GM12878 (cell line): ENCODE results near the gene FBN3. TPM values are rescaled to one million over a fixed set of nuclear protein-coding genes. Genes with fewer than 3 reads are reported as not detected.

Experiments used
- ATAC-seq: fragments of 200-7000 bp; cut with Tn5 transposase; 3 replicates; pipeline ENCODE4 v1.9.1; 2020; ENCODE audit warnings: mild to moderate bottlenecking, moderate library complexity
- BruUV-seq: library from RNA; stranded (reverse); fragments of 400-500 nt; replicated peaks from 2 replicates; lab custom pipeline; 2021; lab: Mats Ljungman, UMichigan
- CTCF ChIA-PET: fragments of 300-600 bp; sonication (Branson Sonifier 250); formaldehyde crosslinking; extraction: SDS; loops from one replicate; lab custom pipeline; 2021; ENCODE audit warnings: inconsistent platforms; lab: Yijun Ruan, JAX
- POLR2A ChIA-PET: fragments of 350-600 bp; formaldehyde crosslinking; extraction: SDS; loops from one replicate; lab custom pipeline; 2021; ENCODE audit warnings: inconsistent platforms; lab: Charles Lee
- RAD21 ChIA-PET: fragments of 300-600 bp; sonication (Branson Sonifier 250); formaldehyde crosslinking; loops from one replicate; lab custom pipeline; 2023; ENCODE audit warnings: antibody characterized with exemption; ENCODE audit not compliant: unreplicated experiment; lab: Charles Lee
- SMC1A ChIA-PET: fragments of 300-600 bp; sonication (Branson Sonifier 250); formaldehyde crosslinking; loops from one replicate; lab custom pipeline; 2023; ENCODE audit not compliant: unreplicated experiment, uncharacterized antibody; lab: Charles Lee
- DNase-seq: peaks from one replicate; pipeline ENCODE4 v3.0.0-alpha.2; 2011; ENCODE audit warnings: low read depth, low spot score
- FAIRE-seq: peaks from 3 replicates; lab custom pipeline; 2011; peaks lifted over from hg19 to GRCh38; lab: Jason Lieb, UNC
- H2AFZ ChIP-seq: 2 replicates; pipeline ENCODE4 v1.6.0; 2011; ENCODE audit warnings: low read depth, low read length, control low read depth; ENCODE audit not compliant: control insufficient read depth
- H3K27ac ChIP-seq: 2 replicates; pipeline ENCODE4 v1.5.1; 2011; ENCODE audit warnings: control low read depth; ENCODE audit not compliant: control insufficient read depth, insufficient read depth
- H3K27me3 ChIP-seq, 2 experiments: replicated peaks in 1 of 2; 2 replicates each; pipeline versions ENCODE4 v1.6.0 to v1.6.1; 2011; ENCODE audit warnings: low read length in 1 of 2; ENCODE audit not compliant: control insufficient read depth in 2 of 2, insufficient read depth in 2 of 2
- H3K36me3 ChIP-seq, 2 experiments: 2 replicates each; pipeline ENCODE4 v1.5.1; 2011; ENCODE audit warnings: low read length in 1 of 2; ENCODE audit not compliant: control insufficient read depth in 2 of 2, insufficient read depth in 2 of 2
- H3K4me1 ChIP-seq: 2 replicates; pipeline ENCODE4 v1.6.1; 2011; ENCODE audit warnings: mild to moderate bottlenecking, low read length, moderate library complexity, mixed read lengths; ENCODE audit not compliant: control insufficient read depth, insufficient read depth
- H3K4me2 ChIP-seq: 2 replicates; pipeline ENCODE4 v1.6.0; 2011; ENCODE audit warnings: control low read depth; ENCODE audit not compliant: control insufficient read depth, insufficient read depth
- H3K4me3 ChIP-seq: fragments of 200-600 bp; sonication (generic); 2 replicates; pipeline ENCODE4 v1.5.1; 2016
- H3K79me2 ChIP-seq: 2 replicates; pipeline ENCODE4 v1.6.0; 2011; ENCODE audit warnings: low read length; ENCODE audit not compliant: control insufficient read depth, insufficient read depth
- H3K9ac ChIP-seq: 2 replicates; pipeline ENCODE4 v1.8.0; 2011; ENCODE audit warnings: low read length, control low read depth, mixed read lengths; ENCODE audit not compliant: control insufficient read depth, insufficient read depth
- H3K9me3 ChIP-seq: replicated peaks from 3 replicates; pipeline ENCODE4 v1.5.1; 2011; ENCODE audit warnings: mild to moderate bottlenecking, low read length; ENCODE audit not compliant: control insufficient read depth, insufficient read depth
- H4K20me1 ChIP-seq: 2 replicates; pipeline ENCODE4 v1.6.0; 2011; ENCODE audit not compliant: control insufficient read depth, insufficient read depth
- EGR1 ChIP-seq, 2 experiments: IDR thresholded peaks; 1 replicate in 1 of 2; 2 replicates in 1 of 2; pipeline ENCODE4 v1.6.1; 2011 to 2012; ENCODE audit warnings: low read depth in 2 of 2, low read length in 2 of 2, borderline replicate concordance in 1 of 2, mild to moderate bottlenecking in 1 of 2, moderate library complexity in 1 of 2
- FOXK2 ChIP-seq: fragments of 450-650 bp; IDR thresholded peaks from 2 replicates; pipeline ENCODE4 v1.6.1; 2017; ENCODE audit warnings: mild to moderate bottlenecking, moderate library complexity
- HDAC6 ChIP-seq: fragments of 200-600 bp; sonication (generic); IDR thresholded peaks from one replicate; pipeline ENCODE4 v1.8.0; 2017; ENCODE audit warnings: antibody characterized with exemption; ENCODE audit not compliant: unreplicated experiment
- RELB ChIP-seq: fragments of 450-650 bp; IDR thresholded peaks from 2 replicates; pipeline ENCODE4 v1.6.1; 2017; ENCODE audit warnings: low read depth, mild to moderate bottlenecking, moderate library complexity
- WRNIP1 ChIP-seq: IDR thresholded peaks from 2 replicates; pipeline ENCODE4 v1.6.1; 2011; ENCODE audit warnings: low read depth, low read length, improper control_type of control experiment, borderline replicate concordance
- ZNF687 ChIP-seq: fragments of 450-650 bp; IDR thresholded peaks from 2 replicates; pipeline ENCODE4 v1.6.1; 2017; ENCODE audit warnings: mild to moderate bottlenecking, moderate library complexity
- WGBS: methylation state at CpG from one replicate; pipeline ENCODE4 v1.1.6; 2016; ENCODE audit warnings: low lambda C conversion rate; ENCODE audit not compliant: insufficient replicate concordance, insufficient coverage; ENCODE audit errors: missing lambda C conversion rate; 5-methylcytosine and 5-hydroxymethylcytosine counted together
- in situ Hi-C: fragments of 300-500 bp; cut with MboI; formaldehyde crosslinking; loops from 9 replicates; pipeline ENCODE4 v1.14.3; 2018; ENCODE audit warnings: mixed read lengths
- intact Hi-C: fragments of 100-400 bp; cut with micrococcal nuclease; formaldehyde crosslinking; loops from one replicate; pipeline ENCODE4 v1.14.2; 2022; ENCODE audit not compliant: unreplicated experiment
- polyA plus RNA-seq, 11 experiments: library from polyadenylated mRNA; depleted of rRNA in 4 of 11; unstranded in 6 of 11; stranded (reverse) in 5 of 11; fragments of >200 nt; fragmentation: Nextera tagmentation in 4 of 11; fragmentation: Illumina TruSeq in 1 of 11; extraction: Ambion mirVana in 4 of 11; extraction: Trizol in 1 of 11; gene quantifications; 1 replicate in 1 of 11; 2 replicates in 10 of 11; pipeline versions ENCODE4 v1.2.1 to v1.2.3, GENCODE V29; 2011 to 2016; ENCODE audit warnings: inconsistent platforms in 2 of 11, missing spikeins in 2 of 11, low read depth in 1 of 11
- total RNA-seq, 4 experiments: library from RNA; depleted of rRNA in 3 of 4; stranded (reverse); fragments of >200 nt in 3 of 4; fragmentation: Illumina TruSeq in 1 of 4; extraction: Trizol in 1 of 4; gene quantifications; 2 replicates each; pipeline versions ENCODE4 v1.2.1 to v1.2.3, GENCODE V29; 2013 to 2021
- TF ChIP-seq, protein P1 (sequence below): fragments of 450-650 bp; formaldehyde crosslinking; IDR thresholded peaks from 2 replicates; pipeline ENCODE4 v1.5.0; 2022; ENCODE audit warnings: mild to moderate bottlenecking, missing genetic modification characterization
- TF ChIP-seq, protein P2 (sequence below): IDR thresholded peaks from 2 replicates; pipeline ENCODE4 v1.6.1; 2011; ENCODE audit warnings: borderline replicate concordance, low read depth, mild to moderate bottlenecking, moderate library complexity, mixed read lengths, low read length; ENCODE audit not compliant: insufficient read depth; ENCODE audit errors: extremely low read length

FBN3 gene
- total and polyA plus RNA-seq, 10 of the 15 experiments (the other 5 are each of a cell fraction or from before 2014, with no cell fraction given): 0.05 TPM; not detected in 9

DNA sequence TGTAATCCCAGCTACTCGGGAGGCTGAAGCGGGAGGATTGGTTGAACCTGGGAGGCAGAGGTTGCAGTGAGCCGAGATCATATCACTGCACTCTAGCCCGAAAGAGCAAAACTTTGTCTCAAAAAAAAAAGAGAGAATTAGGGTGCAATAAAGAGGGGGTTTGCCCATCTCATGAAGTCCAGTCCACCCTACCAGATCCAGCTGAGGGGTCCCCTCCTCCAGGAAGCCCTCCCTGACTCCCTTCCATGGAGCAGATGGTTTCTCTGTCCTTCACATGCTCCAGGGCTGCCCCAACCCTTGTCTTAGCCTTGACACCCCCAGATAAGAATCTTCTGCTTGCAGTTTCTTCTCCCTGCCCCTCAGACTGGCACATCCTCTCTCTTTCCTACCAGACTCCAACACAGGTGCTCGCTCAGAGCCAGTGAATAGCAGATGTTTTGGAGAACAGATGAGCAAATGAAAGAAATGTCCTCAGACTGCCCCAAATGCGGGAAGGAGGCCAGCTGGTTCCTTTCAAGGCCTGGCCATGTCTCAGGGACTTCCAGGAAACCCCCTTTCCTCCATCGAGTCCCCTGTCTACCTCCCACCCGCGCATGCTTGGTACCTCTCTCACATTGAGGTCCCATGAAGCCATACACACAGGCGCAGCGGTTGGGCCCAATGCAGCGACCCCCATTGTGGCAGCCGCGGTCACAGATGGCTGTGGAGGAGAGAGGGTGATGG, 5.0 kb downstream of the FBN3 start:
- Histone ChIP-seq H3K4me1 (no peaks in the 10 kb centered on the region), H3K9ac (no peak overlapping the region), H3K4me3 (no peak overlapping the region), H3K79me2 (no peaks in the 10 kb centered on the region), H3K9me3 (no peaks in the 10 kb centered on the region), H3K4me2 (no peak overlapping the region), H3K27ac (no peak overlapping the region), H4K20me1 (no peaks in the 10 kb centered on the region), H2AFZ (no peak overlapping the region), H3K36me3 (no peaks in the 10 kb centered on the region), H3K27me3 (peaks cover 6 to 9% of the 10 kb centered on the region in 2 experiments; a peak in 3 of 4 replicates)
- DNase-seq: no peak
- RAD21 ChIA-PET: interaction anchor here (0.5 kb wide), 1 partner anchor 123 kb away, joined by 3 read pairs; no protein-coding TSS in a partner anchor
- intact Hi-C loops (no loop called here), in situ Hi-C loops (no loop called here)
- TF ChIP-seq HDAC6 (no peak), RELB (no peak), EGR1 (IDR thresholded peaks at IDR 0.05; ENCODE audit: borderline replicate concordance in 1 of 2, low read depth in 2 of 2, low read length in 2 of 2) (no peak), FOXK2 (no peak), WRNIP1 (no peak), ZNF687 (no peak)
- TF ChIP-seq, protein P1, sequence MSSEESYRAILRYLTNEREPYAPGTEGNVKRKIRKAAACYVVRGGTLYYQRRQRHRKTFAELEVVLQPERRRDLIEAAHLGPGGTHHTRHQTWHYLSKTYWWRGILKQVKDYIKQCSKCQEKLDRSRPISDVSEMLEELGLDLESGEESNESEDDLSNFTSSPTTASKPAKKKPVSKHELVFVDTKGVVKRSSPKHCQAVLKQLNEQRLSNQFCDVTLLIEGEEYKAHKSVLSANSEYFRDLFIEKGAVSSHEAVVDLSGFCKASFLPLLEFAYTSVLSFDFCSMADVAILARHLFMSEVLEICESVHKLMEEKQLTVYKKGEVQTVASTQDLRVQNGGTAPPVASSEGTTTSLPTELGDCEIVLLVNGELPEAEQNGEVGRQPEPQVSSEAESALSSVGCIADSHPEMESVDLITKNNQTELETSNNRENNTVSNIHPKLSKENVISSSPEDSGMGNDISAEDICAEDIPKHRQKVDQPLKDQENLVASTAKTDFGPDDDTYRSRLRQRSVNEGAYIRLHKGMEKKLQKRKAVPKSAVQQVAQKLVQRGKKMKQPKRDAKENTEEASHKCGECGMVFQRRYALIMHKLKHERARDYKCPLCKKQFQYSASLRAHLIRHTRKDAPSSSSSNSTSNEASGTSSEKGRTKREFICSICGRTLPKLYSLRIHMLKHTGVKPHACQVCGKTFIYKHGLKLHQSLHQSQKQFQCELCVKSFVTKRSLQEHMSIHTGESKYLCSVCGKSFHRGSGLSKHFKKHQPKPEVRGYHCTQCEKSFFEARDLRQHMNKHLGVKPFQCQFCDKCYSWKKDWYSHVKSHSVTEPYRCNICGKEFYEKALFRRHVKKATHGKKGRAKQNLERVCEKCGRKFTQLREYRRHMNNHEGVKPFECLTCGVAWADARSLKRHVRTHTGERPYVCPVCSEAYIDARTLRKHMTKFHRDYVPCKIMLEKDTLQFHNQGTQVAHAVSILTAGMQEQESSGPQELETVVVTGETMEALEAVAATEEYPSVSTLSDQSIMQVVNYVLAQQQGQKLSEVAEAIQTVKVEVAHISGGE (CRISPR knock-in tag): no peak
- TF ChIP-seq, protein P2, sequence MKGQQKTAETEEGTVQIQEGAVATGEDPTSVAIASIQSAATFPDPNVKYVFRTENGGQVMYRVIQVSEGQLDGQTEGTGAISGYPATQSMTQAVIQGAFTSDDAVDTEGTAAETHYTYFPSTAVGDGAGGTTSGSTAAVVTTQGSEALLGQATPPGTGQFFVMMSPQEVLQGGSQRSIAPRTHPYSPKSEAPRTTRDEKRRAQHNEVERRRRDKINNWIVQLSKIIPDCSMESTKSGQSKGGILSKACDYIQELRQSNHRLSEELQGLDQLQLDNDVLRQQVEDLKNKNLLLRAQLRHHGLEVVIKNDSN: no peak
- SMC1A ChIA-PET: no interaction called here
- no peak for FAIRE-seq
- no peak for ATAC-seq
- POLR2A ChIA-PET: interaction anchor here (0.7 kb wide), 1 partner anchor 159 kb away, joined by 4 read pairs; no protein-coding TSS in a partner anchor
- WGBS: 53% methylated on average over 14 of the region's 14 CpGs
- CTCF ChIA-PET: no interaction called here
- no TSS peak for BruUV-seq
